Common myeloid progenitor, CD34-positive (primary cell): ENCODE results near the gene PGP.

Experiments
- CTCF ChIA-PET: fragments of 350-600 bp; sonication (Branson Sonifier 250); formaldehyde crosslinking; loops from one replicate; lab custom pipeline; 2021; ENCODE audit warnings: antibody characterized with exemption; lab: Charles Lee
- POLR2A ChIA-PET: fragments of 350-600 bp; sonication (Branson Sonifier 250); formaldehyde crosslinking; loops from one replicate; lab custom pipeline; 2021; ENCODE audit warnings: antibody characterized with exemption; lab: Charles Lee
- DNase-seq, 3 donors: peaks; one replicate each; pipeline versions ENCODE4 v3.0.0 to v3.0.0-alpha.2; 2013
- H3K27ac ChIP-seq, 2 experiments: 1 replicate in 1 of 2; 2 replicates in 1 of 2; pipeline ENCODE4 v1.7.0; 2013; ENCODE audit warnings: inconsistent platforms in 2 of 2, low read length in 2 of 2, mild to moderate bottlenecking in 2 of 2, low read depth in 1 of 2, moderate library complexity in 1 of 2; ENCODE audit not compliant: severe bottlenecking in 2 of 2, insufficient read depth in 1 of 2, poor library complexity in 1 of 2
- H3K27me3 ChIP-seq, 5 experiments: replicated peaks in 2 of 5; 1 replicate in 3 of 5; 2 replicates in 2 of 5; pipeline versions ENCODE4 v1.6.1 to v1.7.0; 2013; ENCODE audit warnings: low read length in 4 of 5, mild to moderate bottlenecking in 2 of 5, moderate library complexity in 2 of 5, inconsistent platforms in 1 of 5; ENCODE audit not compliant: insufficient read depth in 5 of 5, control insufficient read depth in 4 of 5
- H3K36me3 ChIP-seq, 4 experiments: 1 replicate in 2 of 4; 2 replicates in 2 of 4; pipeline versions ENCODE4 v1.6.1 to v1.7.0; 2013; ENCODE audit warnings: low read length in 3 of 4, control low read depth in 1 of 4, mild to moderate bottlenecking in 1 of 4; ENCODE audit not compliant: control insufficient read depth in 4 of 4, insufficient read depth in 4 of 4
- H3K4me1 ChIP-seq, 4 experiments: 1 replicate in 3 of 4; 2 replicates in 1 of 4; pipeline versions ENCODE4 v1.6.1 to v1.7.1; 2013; ENCODE audit warnings: low read length in 3 of 4, mild to moderate bottlenecking in 3 of 4, control low read depth in 1 of 4, inconsistent platforms in 1 of 4, moderate library complexity in 1 of 4; ENCODE audit not compliant: control insufficient read depth in 4 of 4, insufficient read depth in 4 of 4; ENCODE audit errors: control extremely low read depth in 1 of 4
- H3K4me3 ChIP-seq, 7 experiments: 1 replicate in 4 of 7; 2 replicates in 3 of 7; pipeline versions ENCODE4 v1.5.1 to v1.7.0; 2013; ENCODE audit warnings: mild to moderate bottlenecking in 7 of 7, low read length in 6 of 7, moderate library complexity in 6 of 7, inconsistent platforms in 2 of 7, low read depth in 2 of 7, control low read depth in 1 of 7; ENCODE audit not compliant: insufficient read depth in 4 of 7, control insufficient read depth in 1 of 7; ENCODE audit errors: extremely low read depth in 1 of 7
- H3K9me3 ChIP-seq, 5 experiments: 1 replicate in 4 of 5; 2 replicates in 1 of 5; pipeline versions ENCODE4 v1.6.1 to v1.7.1; 2013; ENCODE audit warnings: low read length in 4 of 5, mild to moderate bottlenecking in 2 of 5, inconsistent platforms in 1 of 5, low read depth in 1 of 5, moderate library complexity in 1 of 5; ENCODE audit not compliant: control insufficient read depth in 4 of 5, insufficient read depth in 2 of 5; ENCODE audit errors: control extremely low read depth in 1 of 5
- WGBS: methylation state at CpG from one replicate; pipeline ENCODE4 v1.1.5; 2013; ENCODE audit not compliant: insufficient coverage; 5-methylcytosine and 5-hydroxymethylcytosine counted together

Gene PGP

GRCh38 chr16:2190659-2191445, 23.8 kb downstream of the PGP start:
- no peak overlapping the region for H3K4me3 ChIP-seq
- DNase-seq, result no peak
- CTCF ChIA-PET, result interaction anchor here (0.8 kb wide), 1 partner anchor 13 kb away, joined by 3 read pairs; no protein-coding TSS in a partner anchor
- POLR2A ChIA-PET, result no interaction called here
- 95% methylated on average over 21 of the region's 25 CpGs for WGBS
- H3K27ac ChIP-seq, result no peak overlapping the region
- H3K36me3 ChIP-seq, result no peaks in the 10 kb centered on the region
- peaks cover 0 to 11% (median 9%) of the 10 kb centered on the region in 4 experiments for H3K4me1 ChIP-seq
- no peaks in the 10 kb centered on the region for H3K9me3 ChIP-seq
- H3K27me3 ChIP-seq, result peaks cover 0 to 27% (median 16%) of the 10 kb centered on the region in 5 experiments

- DNase-seq, result no peak
- Histone ChIP-seq H3K4me1 (peaks cover 0 to 4% (median 2%) of the 10 kb centered on the region in 4 experiments), H3K9me3 (no peaks in the 10 kb centered on the region), H3K27me3 (peaks cover 0 to 20% (median 11%) of the 10 kb centered on the region in 5 experiments), H3K27ac (no peak overlapping the region), H3K4me3 (no peak overlapping the region), H3K36me3 (no peaks in the 10 kb centered on the region)
- CTCF ChIA-PET, result no interaction called here
- 97% methylated on average over 17 of the region's 24 CpGs for WGBS
- POLR2A ChIA-PET, result no interaction called here
These were observed 24.5 kb downstream of the PGP start for GRCh38 chr16:2190002-2190658.

- POLR2A ChIA-PET, result no interaction called here
- 98% methylated on average over 20 of the region's 25 CpGs for WGBS
- no peak for DNase-seq
- Histone ChIP-seq H3K36me3 (no peaks in the 10 kb centered on the region), H3K9me3 (no peaks in the 10 kb centered on the region), H3K27ac (no peak overlapping the region), H3K4me3 (no peak overlapping the region), H3K4me1 (no peaks in the 10 kb centered on the region), H3K27me3 (peaks cover 0 to 12% (median 3%) of the 10 kb centered on the region in 5 experiments)
- CTCF ChIA-PET, result no interaction called here
These were observed 25.3 kb downstream of the PGP start for GRCh38 chr16:2189252-2189893.

GRCh38 chr16:2188395-2188794, 26.2 kb downstream of the PGP start:
- Histone ChIP-seq H3K9me3 (no peaks in the 10 kb centered on the region), H3K27me3 (peaks cover 0 to 3% (median 0%) of the 10 kb centered on the region in 5 experiments), H3K4me3 (no peak overlapping the region), H3K27ac (no peak overlapping the region), H3K4me1 (no peaks in the 10 kb centered on the region), H3K36me3 (no peaks in the 10 kb centered on the region)
- 100% methylated on average over 4 of the region's 8 CpGs for WGBS
- no peak for DNase-seq
- POLR2A ChIA-PET, result interaction anchor here (0.6 to 0.7 kb wide), 2 partner anchors 24 to 142 kb away, joined by 5 read pairs; no protein-coding TSS in a partner anchor
- CTCF ChIA-PET, result interaction anchor here (1.4 kb wide), 1 partner anchor 63 kb away, joined by 4 read pairs; the partner anchor contains the start of gene ECI1

- no peak for DNase-seq
- ChIA-PET POLR2A (no interaction called here), CTCF (interaction anchor here (1.4 kb wide), 1 partner anchor 65 kb away, joined by 4 read pairs; the partner anchor contains the start of gene ECI1)
- H3K27me3 ChIP-seq, result no peaks in the 10 kb centered on the region
- no peaks in the 10 kb centered on the region for H3K36me3 ChIP-seq
- no peak overlapping the region for H3K4me3 ChIP-seq
- no peaks in the 10 kb centered on the region for H3K9me3 ChIP-seq
- H3K4me1 ChIP-seq, result no peaks in the 10 kb centered on the region
- no peak overlapping the region for H3K27ac ChIP-seq
- WGBS, result 88% methylated on average over 16 of the region's 17 CpGs
These were observed 27.4 kb downstream of the PGP start for GRCh38 chr16:2187212-2187611.

- H3K27me3 ChIP-seq, result no peaks in the 10 kb centered on the region
- ChIA-PET POLR2A (no interaction called here), CTCF (interaction anchor here (1.9 kb wide), 1 partner anchor 8 kb away, joined by 5 read pairs; no protein-coding TSS in a partner anchor)
- DNase-seq, result no peak
- H3K4me1 ChIP-seq, result no peaks in the 10 kb centered on the region
- 98% methylated on average over 18 of the region's 20 CpGs for WGBS
- H3K27ac ChIP-seq, result no peak overlapping the region
- no peak overlapping the region for H3K4me3 ChIP-seq
- H3K36me3 ChIP-seq, result no peaks in the 10 kb centered on the region
- H3K9me3 ChIP-seq, result no peaks in the 10 kb centered on the region
These were observed 28.1 kb downstream of the PGP start for GRCh38 chr16:2186505-2186904.
